ENCODE measurements around the gene BANF1.
"Not testable (repeated sequence)": the region's sequence is repeated elsewhere in the genome, so short reads cannot be mapped to it uniquely, and the experiment has no call there.

BANF1 gene

DNA sequence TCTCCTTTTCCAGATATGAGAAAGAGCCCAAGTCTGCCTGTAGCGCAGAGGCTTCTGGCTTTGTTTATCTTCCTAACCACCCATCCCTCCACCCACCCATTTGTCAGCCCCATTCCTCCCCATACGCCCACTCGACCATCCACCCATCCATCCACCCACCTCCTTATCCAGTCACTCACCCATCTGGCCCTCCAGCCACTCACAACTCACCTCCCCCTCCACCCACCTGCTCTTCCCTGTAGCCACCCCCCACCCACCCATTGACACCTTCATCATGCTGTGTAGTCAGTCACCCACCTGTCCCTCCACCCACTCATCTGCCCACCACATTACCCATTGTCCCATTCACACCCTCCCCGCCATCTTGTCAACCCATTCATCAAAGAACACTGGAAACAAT, 15.0 kb downstream of the BANF1 start:
- no peak for DNase-seq (ENCODE audit: low read depth)
- TF ChIP-seq, protein P1, sequence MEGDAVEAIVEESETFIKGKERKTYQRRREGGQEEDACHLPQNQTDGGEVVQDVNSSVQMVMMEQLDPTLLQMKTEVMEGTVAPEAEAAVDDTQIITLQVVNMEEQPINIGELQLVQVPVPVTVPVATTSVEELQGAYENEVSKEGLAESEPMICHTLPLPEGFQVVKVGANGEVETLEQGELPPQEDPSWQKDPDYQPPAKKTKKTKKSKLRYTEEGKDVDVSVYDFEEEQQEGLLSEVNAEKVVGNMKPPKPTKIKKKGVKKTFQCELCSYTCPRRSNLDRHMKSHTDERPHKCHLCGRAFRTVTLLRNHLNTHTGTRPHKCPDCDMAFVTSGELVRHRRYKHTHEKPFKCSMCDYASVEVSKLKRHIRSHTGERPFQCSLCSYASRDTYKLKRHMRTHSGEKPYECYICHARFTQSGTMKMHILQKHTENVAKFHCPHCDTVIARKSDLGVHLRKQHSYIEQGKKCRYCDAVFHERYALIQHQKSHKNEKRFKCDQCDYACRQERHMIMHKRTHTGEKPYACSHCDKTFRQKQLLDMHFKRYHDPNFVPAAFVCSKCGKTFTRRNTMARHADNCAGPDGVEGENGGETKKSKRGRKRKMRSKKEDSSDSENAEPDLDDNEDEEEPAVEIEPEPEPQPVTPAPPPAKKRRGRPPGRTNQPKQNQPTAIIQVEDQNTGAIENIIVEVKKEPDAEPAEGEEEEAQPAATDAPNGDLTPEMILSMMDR (conservative IDR thresholded peaks at IDR 0.05; ENCODE audit: control insufficient read depth, insufficient read depth, low read depth, low read length), result no peak
- H3K4me3 ChIP-seq (ENCODE audit: control insufficient read depth, low read depth, low read length), result no peak overlapping the region

DNA sequence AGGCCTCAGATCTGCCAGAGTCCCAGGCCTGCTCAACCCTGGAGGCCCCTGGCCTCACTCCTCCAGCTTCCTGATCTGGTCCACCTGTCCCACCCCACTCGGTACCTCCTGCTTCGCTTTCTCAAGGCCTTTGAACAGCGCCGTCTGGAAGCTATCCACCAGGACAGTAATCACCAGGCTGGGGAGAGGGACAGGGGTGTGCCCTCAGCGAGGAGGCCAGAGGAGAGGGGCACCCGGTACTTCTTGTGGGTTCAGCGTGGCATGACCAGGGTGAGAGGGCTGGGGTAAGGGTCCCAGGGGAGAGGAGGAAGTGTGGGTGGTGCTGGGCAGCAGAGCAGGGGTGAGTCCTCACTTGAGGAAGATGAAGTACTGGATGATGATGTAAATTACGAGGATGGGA, 17.9 kb downstream of the BANF1 start:
- TF ChIP-seq, protein P1 (conservative IDR thresholded peaks at IDR 0.05; ENCODE audit: control insufficient read depth, insufficient read depth, low read depth, low read length), result no peak

DNA sequence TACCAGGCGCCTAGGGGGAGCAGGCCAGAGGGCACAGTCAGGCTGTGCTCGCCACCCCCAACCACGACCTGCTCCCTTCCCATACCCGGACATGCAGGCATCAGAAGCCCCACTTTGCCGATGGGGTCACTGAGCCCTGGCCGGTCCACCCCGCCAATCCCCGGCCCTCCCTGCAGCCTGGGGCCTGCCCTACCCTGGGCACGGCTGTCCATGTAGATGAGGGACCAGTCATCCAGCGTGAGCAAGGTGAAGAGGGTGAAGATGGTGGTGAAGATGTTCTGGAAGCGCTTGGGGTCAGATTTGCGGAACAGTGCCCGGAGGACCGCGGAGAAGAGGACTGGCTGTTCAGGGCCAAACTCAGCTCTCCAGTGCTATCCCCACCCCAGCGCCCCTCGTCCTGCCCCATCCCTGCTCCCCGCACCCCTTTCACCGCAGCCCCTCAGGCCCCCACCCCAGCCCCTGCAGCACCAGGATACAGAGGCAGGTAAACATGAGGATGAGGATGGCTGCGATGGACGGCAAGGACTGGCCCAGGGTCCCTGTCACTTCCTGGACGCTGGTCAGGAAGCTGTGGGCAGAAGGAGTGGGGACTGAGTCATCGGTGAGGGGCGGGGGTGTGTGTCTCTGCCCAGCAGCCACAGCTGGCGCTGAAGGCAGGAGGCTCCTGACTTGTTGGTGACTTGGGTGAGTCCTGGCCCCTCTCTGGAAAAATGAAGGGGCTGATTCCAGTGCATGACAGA, 18.5 kb downstream of the BANF1 start:
- peak; percentile 79 for DNase-seq (ENCODE audit: low read depth)
- H3K4me3 ChIP-seq (ENCODE audit: control insufficient read depth, low read depth, low read length), result no peak overlapping the region
- TF ChIP-seq, protein P1 (conservative IDR thresholded peaks at IDR 0.05; ENCODE audit: control insufficient read depth, insufficient read depth, low read depth, low read length), result no peak

More for the DNA sequence above, 17.9 kb downstream of the BANF1 start:
- no peak overlapping the region for H3K4me3 ChIP-seq (ENCODE audit: control insufficient read depth, low read depth, low read length)
- DNase-seq (ENCODE audit: low read depth), result no peak

DNA sequence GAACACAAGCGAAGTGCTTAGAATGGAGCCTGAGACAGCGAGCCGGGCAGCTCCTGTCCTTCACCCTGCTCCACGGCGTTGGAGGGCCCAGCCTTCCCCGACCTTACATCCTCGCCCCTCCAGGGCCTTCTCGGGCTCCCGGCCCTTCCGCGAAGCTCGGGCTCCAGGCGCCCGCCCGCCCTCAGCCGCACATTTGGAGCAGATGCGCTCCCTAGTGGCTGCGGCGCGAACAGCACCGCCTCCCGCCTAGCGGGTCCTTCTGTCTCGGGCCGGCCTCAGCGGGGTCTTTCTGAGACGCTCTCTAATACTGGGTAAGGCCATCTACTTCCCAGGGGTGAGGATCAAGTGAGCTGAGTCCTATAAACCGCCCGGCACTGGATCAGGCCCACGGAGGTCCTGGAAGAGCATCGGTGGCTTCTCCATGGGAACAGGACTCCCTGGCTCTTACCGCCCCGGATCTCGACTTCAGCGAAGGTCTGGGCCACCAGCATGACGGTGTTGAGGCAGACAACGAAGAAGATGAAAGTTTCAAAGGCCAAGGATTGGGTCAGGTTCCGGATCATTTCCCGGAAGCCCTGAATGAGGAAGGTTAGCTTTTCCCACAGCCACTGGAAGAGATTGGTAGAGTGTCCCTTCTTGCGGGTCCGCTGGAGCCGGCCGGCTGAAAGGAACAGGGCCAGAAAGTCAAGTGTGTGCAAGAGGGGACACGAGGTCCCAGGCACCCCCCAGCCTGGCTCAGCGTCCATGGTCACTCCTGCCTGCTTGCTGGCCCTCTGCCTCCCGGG, 20.3 kb downstream of the BANF1 start:
- TF ChIP-seq, protein P1 (conservative IDR thresholded peaks at IDR 0.05; ENCODE audit: control insufficient read depth, insufficient read depth, low read depth, low read length), result peak; percentile 69
- DNase-seq (ENCODE audit: low read depth), result peak; percentile 47
- H3K4me3 ChIP-seq (ENCODE audit: control insufficient read depth, low read depth, low read length), result no peak overlapping the region

DNA sequence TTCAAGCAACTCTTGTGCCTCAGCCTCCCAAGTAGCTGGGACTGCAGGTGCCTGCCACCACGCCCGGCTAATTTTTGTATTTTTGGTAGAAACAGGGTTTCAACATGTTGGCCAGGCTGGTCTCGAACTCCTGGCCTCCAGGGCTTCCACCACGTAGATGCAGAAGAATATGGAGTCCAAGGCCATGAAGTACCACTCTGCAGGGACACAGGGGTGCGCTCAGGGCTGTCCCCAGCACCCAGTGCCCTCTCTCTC, 20.8 kb downstream of the BANF1 start:
- not testable (repeated sequence) for DNase-seq (ENCODE audit: low read depth); H3K4me3 ChIP-seq (ENCODE audit: control insufficient read depth, low read depth, low read length)

DNA sequence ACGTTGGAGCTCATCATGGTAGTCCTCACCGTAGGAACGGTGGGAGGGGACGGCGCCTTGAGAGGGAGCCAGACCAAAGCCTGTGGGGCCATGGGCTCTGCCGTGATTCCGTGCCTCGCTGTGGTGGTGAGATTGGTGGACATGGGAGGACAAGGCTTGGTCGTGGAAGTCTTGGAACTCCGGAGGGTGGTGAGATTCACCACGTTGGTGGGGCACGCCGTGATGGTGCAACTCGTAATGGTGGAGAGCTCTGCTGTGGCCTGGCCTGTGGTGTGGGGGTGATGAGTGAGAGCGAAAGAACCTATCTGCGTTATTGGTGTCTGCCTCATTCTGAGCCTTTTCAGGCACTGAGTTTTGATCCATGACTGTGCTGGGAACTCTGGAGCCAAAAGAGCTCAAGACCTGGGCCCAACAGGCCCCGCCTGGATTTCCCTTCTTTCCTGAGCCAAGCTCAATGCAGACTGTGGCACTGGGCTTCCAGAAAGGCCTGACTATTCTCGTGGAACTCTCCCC, 23.8 kb downstream of the BANF1 start, which contains the start of gene CATSPER1:
Gene CATSPER1 (minus strand): TSS at position 463 of the 513 bp plus-strand sequence. CDS start 100 bp downstream, at position 363.
- H3K4me3 ChIP-seq (ENCODE audit: control insufficient read depth, low read depth, low read length), result no peak within 1 kb of the TSS
- no peak for DNase-seq (ENCODE audit: low read depth)
- TF ChIP-seq, protein P1 (conservative IDR thresholded peaks at IDR 0.05; ENCODE audit: control insufficient read depth, insufficient read depth, low read depth, low read length), result no peak
